HG03575 (cell line): ENCODE measurements around the gene PLXNA3.
A peak's percentile ranks its signal among the peaks of the same experiment; 100 is the strongest.

ENCODE experiments used
- ATAC-seq: cut with Tn5 transposase; IDR thresholded peaks from one replicate; pipeline ENCODE4 v1.9.1; 2021; ENCODE audit not compliant: unreplicated experiment, insufficient number of reproducible peaks, low FRiP score; ENCODE audit errors: extremely low read depth

PLXNA3 gene

DNA sequence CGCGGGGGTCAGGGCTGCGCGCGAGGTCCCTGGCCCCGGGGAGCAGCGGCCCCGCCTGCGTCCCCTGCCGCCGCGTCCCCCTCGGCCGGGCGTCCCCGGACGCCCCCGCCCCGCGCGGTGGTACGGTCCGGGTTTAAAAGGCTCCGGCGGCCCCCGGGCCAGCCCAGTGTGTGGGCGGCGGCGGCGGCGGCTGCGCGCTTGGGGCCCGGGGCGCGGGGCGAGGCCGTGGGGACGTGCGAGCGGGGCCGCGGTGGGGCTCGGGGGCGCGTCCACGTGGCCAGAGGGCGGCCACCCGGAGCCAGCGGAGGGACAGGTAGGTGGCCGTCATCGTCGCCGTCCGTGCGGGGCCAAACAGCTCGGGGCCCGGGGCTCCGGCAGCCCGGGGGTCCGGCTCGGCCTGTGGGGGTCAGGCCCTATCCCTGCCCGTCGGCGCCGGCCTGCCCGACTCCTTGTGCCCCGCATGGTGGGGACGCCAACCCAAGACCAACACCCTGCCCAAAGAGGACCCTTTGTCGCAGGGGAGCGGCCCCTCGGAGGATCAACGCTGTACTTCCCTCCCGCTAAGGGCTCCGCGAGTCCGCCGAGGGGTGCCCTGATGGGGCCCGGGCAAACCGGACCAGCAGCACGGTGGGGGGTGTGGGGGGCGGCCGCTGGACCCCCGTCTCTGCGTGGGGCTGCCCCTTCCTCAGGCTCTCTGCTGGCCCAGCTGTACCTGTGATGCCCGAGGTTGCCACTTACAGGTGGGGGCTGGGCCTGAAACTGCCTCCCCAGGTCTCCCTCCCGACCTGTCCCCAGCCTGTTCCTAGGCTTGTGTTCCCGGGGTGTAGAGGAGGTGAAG lies at the start of gene PLXNA3:
PLXNA3 (plus strand) TSS at position 166 of the 838 bp plus-strand sequence. CDS start 1,903 bp downstream, outside the sequence.
- no peak for ATAC-seq

DNA sequence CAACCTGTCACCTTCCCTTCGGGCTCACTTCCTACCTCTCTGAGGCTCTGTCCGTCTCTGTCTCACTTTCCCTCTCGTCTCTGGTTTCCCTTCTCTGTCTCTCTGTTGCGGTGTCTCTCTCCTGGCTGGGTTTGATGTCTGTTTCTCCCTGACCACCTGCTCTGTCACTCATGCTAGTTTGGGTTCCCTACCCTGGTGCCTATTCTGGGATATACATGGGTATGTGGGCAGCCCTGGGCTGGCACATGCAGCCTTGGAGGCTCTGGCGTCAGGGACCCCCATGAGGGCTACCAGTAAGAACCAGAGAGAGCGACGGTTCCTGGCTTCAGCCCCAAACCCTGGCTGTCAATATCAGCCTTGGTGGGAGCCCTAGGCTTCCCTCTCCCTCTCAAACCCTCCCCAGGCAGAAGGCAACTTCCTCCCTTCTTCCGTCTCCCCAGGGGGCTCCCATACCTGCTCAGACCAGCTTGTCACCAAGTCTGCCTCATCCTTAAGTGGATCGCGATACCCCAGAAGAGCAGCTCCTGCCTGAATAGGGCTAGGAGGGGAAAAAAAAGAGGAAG lies 49.3 kb upstream of the PLXNA3 start:
- no peak for ATAC-seq

DNA sequence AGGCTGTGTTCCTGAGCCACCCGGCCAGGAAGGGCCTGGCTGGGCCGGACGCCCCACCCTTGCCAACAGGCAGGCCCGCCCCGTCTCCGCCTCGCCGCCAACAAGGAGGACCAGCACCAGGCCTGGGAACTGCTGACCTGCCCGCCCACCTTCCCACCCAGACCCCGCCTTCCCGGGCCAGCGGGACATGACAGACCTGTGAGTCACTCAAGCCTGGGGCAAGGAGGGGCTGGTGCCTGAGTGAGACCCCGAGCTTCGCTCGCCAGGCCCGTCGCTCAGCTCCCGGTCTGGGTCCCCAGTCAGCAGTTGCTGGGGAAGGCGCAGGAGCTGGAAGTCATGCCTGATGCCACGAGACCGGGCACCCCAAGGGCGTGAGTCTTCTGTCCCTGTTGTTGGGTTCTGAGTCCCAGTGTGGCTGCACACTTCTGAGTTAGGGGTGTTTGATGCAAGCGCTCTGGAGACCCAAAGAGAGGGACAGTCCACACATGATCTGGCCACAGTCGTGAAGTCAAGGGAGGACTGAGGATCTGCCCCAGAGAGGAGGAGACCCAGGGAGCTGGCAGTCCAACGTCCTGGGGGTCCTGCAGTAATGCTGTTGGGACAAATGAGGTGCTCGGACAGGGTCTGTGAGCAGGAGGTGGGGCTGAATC lies 48.7 kb upstream of the PLXNA3 start, which contains the start of gene DNASE1L1:
DNASE1L1 (minus strand) TSS at position 33 of the 650 bp plus-strand sequence. CDS start 3,686 bp downstream, outside the sequence.
- no peak for ATAC-seq

DNA sequence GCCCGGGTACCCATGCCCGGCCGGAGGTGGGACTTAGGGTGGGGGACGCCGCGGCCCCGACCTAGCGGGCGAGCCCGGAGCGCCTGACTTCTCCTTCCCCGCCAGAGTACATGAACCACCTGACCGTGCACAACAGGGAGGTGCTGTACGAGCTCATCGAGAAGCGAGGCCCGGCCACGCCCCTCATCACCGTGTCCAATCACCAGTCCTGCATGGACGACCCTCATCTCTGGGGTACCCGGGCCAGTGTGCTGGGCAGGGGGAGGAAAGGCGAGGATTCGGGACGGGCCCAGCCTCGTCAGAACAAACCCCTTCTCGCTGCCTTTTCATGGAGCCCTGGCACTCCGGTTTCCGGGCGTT lies 46.1 kb upstream of the PLXNA3 start:
- no peak for ATAC-seq

- no peak for ATAC-seq
These were observed 45.6 kb upstream of the PLXNA3 start for GRCh38 chrX:154412468-154412867.

DNA sequence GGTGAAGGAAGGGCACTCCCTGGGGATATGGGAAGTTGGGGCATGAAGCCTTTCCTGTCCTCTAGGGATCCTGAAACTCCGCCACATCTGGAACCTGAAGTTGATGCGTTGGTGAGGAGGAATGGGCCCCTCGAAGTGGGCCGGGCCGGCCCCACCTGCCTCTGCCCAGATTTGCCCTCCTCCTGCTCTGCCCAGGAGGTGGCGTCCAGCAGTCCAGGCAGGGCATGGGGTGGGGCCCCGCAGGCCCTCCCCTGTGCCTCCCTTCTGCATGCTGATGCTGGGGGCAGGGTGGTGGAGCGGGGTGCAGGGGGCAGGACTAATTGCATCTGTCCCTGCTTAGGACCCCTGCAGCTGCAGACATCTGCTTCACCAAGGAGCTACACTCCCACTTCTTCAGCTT lies 44.9 kb upstream of the PLXNA3 start:
- no peak for ATAC-seq

GRCh38 chrX:154417157-154417556 lies 40.9 kb upstream of the PLXNA3 start:
- no peak for ATAC-seq

DNA sequence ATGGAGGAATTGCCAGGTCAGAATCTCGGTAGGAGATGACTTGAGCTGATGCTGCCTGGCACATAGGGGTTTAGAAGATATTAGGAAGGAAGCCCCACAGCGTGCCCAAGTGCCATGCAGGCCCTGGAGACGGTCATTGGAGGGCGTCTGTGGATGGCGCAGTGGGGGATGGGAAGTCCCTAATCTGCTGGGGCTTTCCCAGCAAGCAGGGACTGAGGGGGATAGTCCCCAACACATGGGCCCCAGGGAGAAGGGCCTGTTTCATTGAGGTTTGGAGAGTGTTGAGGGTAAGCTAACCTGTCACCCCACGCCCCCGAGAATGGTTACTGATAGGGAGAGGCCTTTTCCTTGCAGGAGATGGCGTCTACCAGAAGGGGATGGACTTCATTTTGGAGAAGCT lies 38.9 kb upstream of the PLXNA3 start:
- no peak for ATAC-seq

DNA sequence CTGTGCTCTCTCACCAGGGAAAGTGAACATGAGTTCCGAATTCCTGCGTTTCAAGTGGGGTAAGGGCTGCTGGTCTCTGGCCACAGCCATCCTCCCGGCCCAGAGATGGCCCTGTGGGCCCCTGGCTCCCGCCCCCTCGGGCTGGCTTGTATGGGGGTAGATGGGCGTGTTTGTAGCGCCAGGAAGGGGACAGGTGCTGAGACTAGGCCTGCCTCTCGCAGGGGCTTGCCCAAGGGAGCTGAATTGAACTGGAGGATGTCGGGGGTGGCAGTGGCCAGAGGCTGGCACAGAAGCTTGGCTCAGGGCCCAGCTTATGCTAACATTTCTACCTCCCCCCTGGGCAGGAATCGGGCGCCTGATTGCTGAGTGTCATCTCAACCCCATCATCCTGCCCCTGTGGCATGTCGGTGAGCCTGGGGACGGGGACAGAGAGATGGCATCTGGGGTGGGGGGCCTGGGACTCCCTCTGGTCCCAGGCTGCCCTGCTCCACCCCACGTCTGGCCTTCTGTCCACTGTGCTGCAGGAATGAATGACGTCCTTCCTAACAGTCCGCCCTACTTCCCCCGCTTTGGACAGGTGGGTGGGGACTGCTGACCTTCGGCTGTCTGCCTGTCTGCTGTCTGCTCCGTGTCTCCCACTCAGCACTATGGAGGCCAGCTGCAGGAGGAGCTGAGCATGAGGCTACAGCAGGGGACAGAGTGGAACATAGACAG lies 38.2 kb upstream of the PLXNA3 start:
- ATAC-seq: no peak

DNA sequence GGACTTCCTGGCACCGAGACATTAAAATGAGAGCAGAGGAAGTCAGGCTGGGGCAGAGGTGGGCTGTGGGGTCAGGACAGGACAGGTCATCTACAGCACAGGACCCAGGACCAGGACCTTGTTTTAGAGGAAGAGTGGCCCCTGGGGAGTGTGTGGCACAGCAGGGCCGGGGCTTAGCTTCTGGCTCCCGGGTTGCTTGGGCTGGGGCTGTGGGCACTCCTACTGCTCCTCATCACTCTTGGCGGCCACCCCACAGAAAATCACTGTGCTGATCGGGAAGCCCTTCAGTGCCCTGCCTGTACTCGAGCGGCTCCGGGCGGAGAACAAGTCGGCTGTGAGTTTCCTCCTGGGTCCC lies 37.7 kb upstream of the PLXNA3 start:
- ATAC-seq: no peak

DNA sequence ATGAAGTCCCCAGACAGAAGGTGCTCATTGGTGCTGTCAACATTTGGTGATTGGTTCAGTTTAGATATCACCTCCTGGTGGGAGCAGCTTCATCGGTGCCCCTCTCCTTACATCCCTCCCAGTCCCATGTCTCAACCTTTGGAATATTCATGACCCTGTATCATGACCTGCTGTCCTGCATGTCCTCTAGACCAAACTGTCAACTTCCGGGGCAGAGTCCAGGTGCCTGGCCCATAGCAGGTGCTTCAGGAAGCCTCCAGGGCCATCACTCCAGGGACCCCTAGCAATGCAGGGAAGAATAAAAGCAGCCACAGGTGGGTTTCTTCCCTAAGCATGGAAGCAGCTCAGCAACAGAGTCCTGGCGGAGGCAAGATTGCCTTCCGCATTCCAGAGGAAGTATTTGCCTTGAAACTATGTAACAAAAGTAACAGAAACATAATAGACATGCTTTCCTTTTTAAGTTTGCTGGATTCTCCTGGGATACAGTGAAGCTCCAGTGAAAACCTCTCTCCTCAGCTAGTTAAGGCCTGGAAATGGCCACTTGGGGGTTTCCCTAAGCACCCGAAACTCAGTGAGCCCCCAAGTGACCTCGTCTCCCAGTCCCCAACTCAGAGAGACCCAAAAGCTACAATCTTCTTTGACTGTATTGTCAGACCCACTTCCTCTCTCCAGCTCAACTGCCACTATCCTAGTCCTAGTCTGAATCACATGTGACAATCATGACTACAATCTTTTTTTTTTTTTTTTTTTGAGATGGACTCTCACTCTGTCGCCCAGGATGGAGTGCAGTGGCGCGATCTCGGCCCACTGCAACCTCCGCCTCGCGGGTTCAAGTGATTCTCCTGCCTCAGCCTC lies 30.9 kb upstream of the PLXNA3 start:
- no peak for ATAC-seq

- peak; percentile 58 for ATAC-seq
These were observed 29.6 kb upstream of the PLXNA3 start, which contains the start of gene ATP6AP1 for GRCh38 chrX:154428176-154429171. Gene ATP6AP1 (plus strand): TSS chrX:154428677. CDS start chrX:154428693, 16 bp downstream.

- ATAC-seq: no peak
These were observed 28.4 kb upstream of the PLXNA3 start for GRCh38 chrX:154429711-154430110.

- no peak for ATAC-seq
These were observed 27.6 kb upstream of the PLXNA3 start for GRCh38 chrX:154430479-154430878.

- no peak for ATAC-seq
These were observed 27.2 kb upstream of the PLXNA3 start for GRCh38 chrX:154430916-154431315.

GRCh38 chrX:154431341-154431740 lies 26.7 kb upstream of the PLXNA3 start:
- ATAC-seq: no peak

- ATAC-seq: no peak
These were observed 25.9 kb upstream of the PLXNA3 start for GRCh38 chrX:154432210-154432609.
